Measurements from ENCODE around the gene TMCO5A.

- TF ChIP-seq, protein P1, sequence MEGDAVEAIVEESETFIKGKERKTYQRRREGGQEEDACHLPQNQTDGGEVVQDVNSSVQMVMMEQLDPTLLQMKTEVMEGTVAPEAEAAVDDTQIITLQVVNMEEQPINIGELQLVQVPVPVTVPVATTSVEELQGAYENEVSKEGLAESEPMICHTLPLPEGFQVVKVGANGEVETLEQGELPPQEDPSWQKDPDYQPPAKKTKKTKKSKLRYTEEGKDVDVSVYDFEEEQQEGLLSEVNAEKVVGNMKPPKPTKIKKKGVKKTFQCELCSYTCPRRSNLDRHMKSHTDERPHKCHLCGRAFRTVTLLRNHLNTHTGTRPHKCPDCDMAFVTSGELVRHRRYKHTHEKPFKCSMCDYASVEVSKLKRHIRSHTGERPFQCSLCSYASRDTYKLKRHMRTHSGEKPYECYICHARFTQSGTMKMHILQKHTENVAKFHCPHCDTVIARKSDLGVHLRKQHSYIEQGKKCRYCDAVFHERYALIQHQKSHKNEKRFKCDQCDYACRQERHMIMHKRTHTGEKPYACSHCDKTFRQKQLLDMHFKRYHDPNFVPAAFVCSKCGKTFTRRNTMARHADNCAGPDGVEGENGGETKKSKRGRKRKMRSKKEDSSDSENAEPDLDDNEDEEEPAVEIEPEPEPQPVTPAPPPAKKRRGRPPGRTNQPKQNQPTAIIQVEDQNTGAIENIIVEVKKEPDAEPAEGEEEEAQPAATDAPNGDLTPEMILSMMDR (IDR thresholded peaks at IDR 0.05; ENCODE audit: low read depth, low read length), result no peak
- TF ChIP-seq POLR2A (IDR thresholded peaks at IDR 0.05; ENCODE audit: extremely low read depth, insufficient read length) (no peak), MAX (IDR thresholded peaks at IDR 0.05; ENCODE audit: low read depth, low read length) (no peak)
Observed at GRCh38 chr15:37979671-37980409, 45.4 kb downstream of the TMCO5A start.
